ENCODE data around the gene TMEM72. TPM values are rescaled to one million over a fixed set of nuclear protein-coding genes. Genes with fewer than 3 reads are reported as not detected.

TMEM72 gene
- total RNA-seq, 1 donor, result not detected

DNA sequence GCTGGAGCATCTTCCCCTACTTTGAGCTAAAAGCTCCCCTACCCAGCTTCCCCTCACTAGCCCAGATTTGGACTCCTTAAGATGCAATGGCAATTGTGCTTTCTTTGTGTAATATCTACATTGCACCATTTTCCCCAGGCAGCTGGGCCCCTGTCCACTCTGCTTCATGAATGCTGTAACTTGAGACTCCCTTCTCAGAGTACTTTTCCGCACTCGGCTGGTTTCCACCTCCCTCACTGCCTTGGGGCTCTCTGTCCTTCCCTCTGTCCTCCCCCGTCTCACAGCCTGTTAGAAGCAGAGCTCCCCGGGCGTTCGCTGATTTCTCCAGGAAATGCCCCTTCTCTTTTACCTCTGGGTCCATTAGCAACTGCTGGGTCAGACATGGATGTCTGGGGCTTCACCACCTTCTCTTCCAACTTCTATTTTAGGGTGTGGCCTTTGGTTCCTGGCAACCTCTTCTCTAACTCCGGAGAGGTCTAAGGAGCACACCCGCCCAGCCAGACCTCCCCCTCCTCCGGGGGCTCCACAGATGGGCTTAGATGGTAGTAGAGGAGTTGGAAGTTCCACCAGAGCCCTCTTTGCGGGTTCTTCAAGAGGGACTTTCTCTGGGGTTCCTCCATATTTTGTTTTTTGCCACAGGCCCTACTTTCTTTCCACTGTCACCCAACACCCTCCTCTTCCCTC lies 2.9 kb upstream of the TMEM72 start:
- no peaks in the 10 kb centered on the region for H3K4me1 ChIP-seq (ENCODE audit: insufficient read depth, low read length)
- H3K4me2 ChIP-seq (ENCODE audit: insufficient read depth, low read length), result no peak overlapping the region
- no peak for TF ChIP-seq CTCF (IDR thresholded peaks at IDR 0.05; ENCODE audit: extremely low read depth, low read depth, low read length)
- no peak for DNase-seq (ENCODE audit: insufficient read length, low spot score, missing footprints)
- no peak overlapping the region for H2AFZ ChIP-seq (ENCODE audit: low read length)
- no peaks in the 10 kb centered on the region for H3K9me3 ChIP-seq (ENCODE audit: low read depth, low read length)
- H3K27me3 ChIP-seq (ENCODE audit: insufficient read depth, low read length), result peaks cover 21% of the 10 kb centered on the region
- H3K36me3 ChIP-seq (ENCODE audit: insufficient read depth, low read length), result no peaks in the 10 kb centered on the region
- no peaks in the 10 kb centered on the region for H3K79me2 ChIP-seq (ENCODE audit: insufficient read depth, low read length)
- no peaks in the 10 kb centered on the region for H4K20me1 ChIP-seq (ENCODE audit: insufficient read depth, low read length)
- no peak overlapping the region for H3K27ac ChIP-seq (ENCODE audit: low read depth, low read length)
- H3K4me3 ChIP-seq (ENCODE audit: insufficient read depth, low read length), result no peak overlapping the region

GRCh38 chr10:44908936-44909630 lies 2.1 kb upstream of the TMEM72 start:
- no peaks in the 10 kb centered on the region for H3K36me3 ChIP-seq (ENCODE audit: insufficient read depth, low read length)
- H3K4me3 ChIP-seq (ENCODE audit: insufficient read depth, low read length), result no peak overlapping the region
- no peak for DNase-seq (ENCODE audit: insufficient read length, low spot score, missing footprints)
- no peak overlapping the region for H2AFZ ChIP-seq (ENCODE audit: low read length)
- H3K27me3 ChIP-seq (ENCODE audit: insufficient read depth, low read length), result peaks cover 20% of the 10 kb centered on the region
- no peaks in the 10 kb centered on the region for H3K79me2 ChIP-seq (ENCODE audit: insufficient read depth, low read length)
- no peaks in the 10 kb centered on the region for H3K4me1 ChIP-seq (ENCODE audit: insufficient read depth, low read length)
- H3K9me3 ChIP-seq (ENCODE audit: low read depth, low read length), result no peaks in the 10 kb centered on the region
- H4K20me1 ChIP-seq (ENCODE audit: insufficient read depth, low read length), result no peaks in the 10 kb centered on the region
- TF ChIP-seq CTCF (IDR thresholded peaks at IDR 0.05; ENCODE audit: extremely low read depth, low read depth, low read length), result no peak
- H3K4me2 ChIP-seq (ENCODE audit: insufficient read depth, low read length), result no peak overlapping the region
- H3K27ac ChIP-seq (ENCODE audit: low read depth, low read length), result no peak overlapping the region

- H3K36me3 ChIP-seq (ENCODE audit: insufficient read depth, low read length), result no peaks in the 10 kb centered on the region
- TF ChIP-seq CTCF (IDR thresholded peaks at IDR 0.05; ENCODE audit: extremely low read depth, low read depth, low read length), result no peak
- H3K4me3 ChIP-seq (ENCODE audit: insufficient read depth, low read length), result no peak overlapping the region
- no peak for DNase-seq (ENCODE audit: insufficient read length, low spot score, missing footprints)
- no peaks in the 10 kb centered on the region for H4K20me1 ChIP-seq (ENCODE audit: insufficient read depth, low read length)
- no peaks in the 10 kb centered on the region for H3K4me1 ChIP-seq (ENCODE audit: insufficient read depth, low read length)
- no peak overlapping the region for H3K27ac ChIP-seq (ENCODE audit: low read depth, low read length)
- peaks cover 18% of the 10 kb centered on the region for H3K27me3 ChIP-seq (ENCODE audit: insufficient read depth, low read length)
- H2AFZ ChIP-seq (ENCODE audit: low read length), result no peak overlapping the region
- no peaks in the 10 kb centered on the region for H3K9me3 ChIP-seq (ENCODE audit: low read depth, low read length)
- H3K4me2 ChIP-seq (ENCODE audit: insufficient read depth, low read length), result no peak overlapping the region
- no peaks in the 10 kb centered on the region for H3K79me2 ChIP-seq (ENCODE audit: insufficient read depth, low read length)
These were observed 1.2 kb upstream of the TMEM72 start for GRCh38 chr10:44909910-44910309.

GRCh38 chr10:44910602-44911001 lies 535 bp upstream of the TMEM72 start:
- no peak for TF ChIP-seq CTCF (IDR thresholded peaks at IDR 0.05; ENCODE audit: extremely low read depth, low read depth, low read length)
- Histone ChIP-seq H3K27ac (ENCODE audit: low read depth, low read length) (no peak overlapping the region), H3K79me2 (ENCODE audit: insufficient read depth, low read length) (no peaks in the 10 kb centered on the region), H3K27me3 (ENCODE audit: insufficient read depth, low read length) (peaks cover 21% of the 10 kb centered on the region), H3K4me2 (ENCODE audit: insufficient read depth, low read length) (no peak overlapping the region), H4K20me1 (ENCODE audit: insufficient read depth, low read length) (no peaks in the 10 kb centered on the region), H2AFZ (ENCODE audit: low read length) (no peak overlapping the region), H3K9me3 (ENCODE audit: low read depth, low read length) (no peaks in the 10 kb centered on the region), H3K4me1 (ENCODE audit: insufficient read depth, low read length) (no peaks in the 10 kb centered on the region), H3K36me3 (ENCODE audit: insufficient read depth, low read length) (no peaks in the 10 kb centered on the region), H3K4me3 (ENCODE audit: insufficient read depth, low read length) (no peak overlapping the region)
- DNase-seq (ENCODE audit: insufficient read length, low spot score, missing footprints), result no peak

Measured in osteoblast (primary cell).